ENCODE results near the gene HSPA12A.

Gene HSPA12A

DNA sequence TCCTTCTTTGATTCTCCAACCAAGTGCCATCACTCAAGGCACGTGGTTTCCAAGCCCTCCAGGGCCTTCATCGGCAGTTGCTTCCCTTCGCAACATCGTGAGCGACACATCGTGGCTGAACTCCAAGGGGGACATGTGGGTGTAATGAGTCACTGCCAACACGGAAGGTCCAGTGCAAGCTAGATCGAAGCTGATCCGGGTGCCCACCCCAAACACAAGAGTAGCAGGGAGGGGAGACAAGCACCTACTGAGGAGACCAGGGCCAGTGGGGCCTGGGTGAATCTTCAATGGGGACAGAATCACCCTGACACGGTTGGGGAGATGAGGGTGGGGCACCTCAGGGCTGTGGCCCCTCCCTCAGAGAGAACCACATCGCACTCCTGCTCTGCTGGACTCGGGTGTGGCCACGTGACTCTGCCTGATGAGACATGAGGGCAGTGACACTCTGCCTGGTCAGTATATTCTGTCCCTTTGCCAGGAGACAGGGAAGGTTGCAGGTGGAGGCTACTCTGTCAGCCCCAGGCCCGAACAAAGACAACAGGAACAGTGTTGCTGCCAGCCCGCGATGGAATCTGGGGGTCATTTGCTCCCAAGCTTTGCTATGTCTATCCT is 36.8 kb upstream of the HSPA12A start:
- no peak for DNase-seq (ENCODE audit: low read depth, low spot score)
- POLR2A ChIA-PET: no interaction called here
- CTCF ChIA-PET: interaction anchor here (1.7 to 19.5 kb wide), 3 partner anchors 9 to 96 kb away, joined by 6 to 658 read pairs (median 72); no protein-coding TSS in a partner anchor
- TF ChIP-seq, protein P1, sequence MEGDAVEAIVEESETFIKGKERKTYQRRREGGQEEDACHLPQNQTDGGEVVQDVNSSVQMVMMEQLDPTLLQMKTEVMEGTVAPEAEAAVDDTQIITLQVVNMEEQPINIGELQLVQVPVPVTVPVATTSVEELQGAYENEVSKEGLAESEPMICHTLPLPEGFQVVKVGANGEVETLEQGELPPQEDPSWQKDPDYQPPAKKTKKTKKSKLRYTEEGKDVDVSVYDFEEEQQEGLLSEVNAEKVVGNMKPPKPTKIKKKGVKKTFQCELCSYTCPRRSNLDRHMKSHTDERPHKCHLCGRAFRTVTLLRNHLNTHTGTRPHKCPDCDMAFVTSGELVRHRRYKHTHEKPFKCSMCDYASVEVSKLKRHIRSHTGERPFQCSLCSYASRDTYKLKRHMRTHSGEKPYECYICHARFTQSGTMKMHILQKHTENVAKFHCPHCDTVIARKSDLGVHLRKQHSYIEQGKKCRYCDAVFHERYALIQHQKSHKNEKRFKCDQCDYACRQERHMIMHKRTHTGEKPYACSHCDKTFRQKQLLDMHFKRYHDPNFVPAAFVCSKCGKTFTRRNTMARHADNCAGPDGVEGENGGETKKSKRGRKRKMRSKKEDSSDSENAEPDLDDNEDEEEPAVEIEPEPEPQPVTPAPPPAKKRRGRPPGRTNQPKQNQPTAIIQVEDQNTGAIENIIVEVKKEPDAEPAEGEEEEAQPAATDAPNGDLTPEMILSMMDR (IDR thresholded peaks at IDR 0.05; ENCODE audit: insufficient read depth, low read length, missing control alignments): no peak
- no peak overlapping the region for H3K4me3 ChIP-seq (ENCODE audit: low read depth, low read length)

GRCh38 chr10:116777006-116777405 is 34.6 kb upstream of the HSPA12A start:
- TF ChIP-seq, protein P1 (IDR thresholded peaks at IDR 0.05; ENCODE audit: insufficient read depth, low read length, missing control alignments): no peak
- H3K4me3 ChIP-seq (ENCODE audit: low read depth, low read length): no peak overlapping the region
- DNase-seq (ENCODE audit: low read depth, low spot score): no peak
- ChIA-PET POLR2A (interaction anchor here (0.8 kb wide), 1 partner anchor 34 kb away, joined by 3 read pairs; no protein-coding TSS in a partner anchor), CTCF (interaction anchor here (1.2 to 19.5 kb wide), 5 partner anchors 11 to 391 kb away, joined by 3 to 658 read pairs (median 8); no protein-coding TSS in a partner anchor)

GRCh38 chr10:116775488-116776400 is 33.4 kb upstream of the HSPA12A start:
- ChIA-PET CTCF (interaction anchor here (1.5 to 19.5 kb wide), 5 partner anchors 10 to 92 kb away, joined by 4 to 658 read pairs (median 9); no protein-coding TSS in a partner anchor), POLR2A (no interaction called here)
- H3K4me3 ChIP-seq (ENCODE audit: low read depth, low read length): no peak overlapping the region
- TF ChIP-seq, protein P1 (IDR thresholded peaks at IDR 0.05; ENCODE audit: insufficient read depth, low read length, missing control alignments): no peak
- no peak for DNase-seq (ENCODE audit: low read depth, low spot score)

- H3K4me3 ChIP-seq (ENCODE audit: low read depth, low read length): no peak overlapping the region
- POLR2A ChIA-PET: no interaction called here
- no peak for DNase-seq (ENCODE audit: low read depth, low spot score)
- CTCF ChIA-PET: interaction anchor here (1.9 to 19.5 kb wide), 3 partner anchors 14 to 91 kb away, joined by 9 to 658 read pairs (median 72); no protein-coding TSS in a partner anchor
- TF ChIP-seq, protein P1 (IDR thresholded peaks at IDR 0.05; ENCODE audit: insufficient read depth, low read length, missing control alignments): no peak
These were observed 32.4 kb upstream of the HSPA12A start for GRCh38 chr10:116774728-116775151.

DNA sequence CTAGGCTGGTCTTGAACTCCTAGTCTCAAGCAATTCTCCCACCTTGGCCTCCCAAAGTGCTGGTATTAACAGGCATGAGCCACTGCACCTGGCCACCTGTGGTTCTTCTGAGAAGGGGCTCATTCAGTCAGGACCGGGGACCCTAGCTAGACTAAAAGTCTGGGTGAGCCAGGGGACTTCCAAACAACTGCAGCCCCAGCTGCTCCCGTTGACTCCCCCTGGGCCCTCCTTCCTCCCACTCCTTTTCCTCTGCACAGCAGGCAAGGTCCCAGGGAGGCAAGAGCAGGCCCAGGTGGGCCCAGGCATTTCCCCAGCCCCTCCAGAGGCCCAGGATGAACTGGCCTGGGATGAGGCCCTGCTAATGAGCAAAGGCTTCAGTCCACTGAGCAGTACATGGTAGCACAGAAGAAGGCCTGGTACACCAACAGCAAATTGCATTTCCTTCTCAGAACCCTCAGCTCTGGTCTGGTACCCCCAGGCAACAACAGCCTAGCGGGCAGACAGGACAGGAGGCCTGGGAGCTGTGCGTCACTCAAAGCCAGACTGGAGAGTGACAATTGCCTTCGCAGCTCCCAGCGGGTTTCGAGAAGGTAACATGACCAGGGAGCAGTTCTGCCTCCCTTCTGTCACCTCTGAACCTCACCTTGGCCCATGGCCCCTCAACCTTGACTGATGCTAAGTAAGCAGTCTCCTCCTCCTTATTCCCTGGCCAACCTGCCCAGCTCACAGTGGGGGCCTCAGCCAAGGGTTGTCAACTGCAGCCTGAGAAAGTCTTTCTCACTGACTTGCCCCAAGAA is 30.7 kb upstream of the HSPA12A start:
- CTCF ChIA-PET: interaction anchor here (0.9 to 5.5 kb wide), 3 partner anchors 14 to 90 kb away, joined by 3 to 48 read pairs (median 30); no protein-coding TSS in a partner anchor
- no peak overlapping the region for H3K4me3 ChIP-seq (ENCODE audit: low read depth, low read length)
- DNase-seq (ENCODE audit: low read depth, low spot score): no peak
- POLR2A ChIA-PET: no interaction called here
- TF ChIP-seq, protein P1 (IDR thresholded peaks at IDR 0.05; ENCODE audit: insufficient read depth, low read length, missing control alignments): no peak

All from AG04449 (cell line).